NCI-H345 treated with DMSO at 0.1 percent for 48 hours (cell line): ENCODE data around the gene CCDC192.
A peak's percentile ranks its signal among the peaks of the same experiment; 100 is the strongest.

ENCODE experiments used
- DNase-seq: peaks from one replicate; lab custom pipeline; 2025; ENCODE audit not compliant: unreplicated experiment; lab: John Stamatoyannopoulos, UW

The CCDC192 gene

DNA sequence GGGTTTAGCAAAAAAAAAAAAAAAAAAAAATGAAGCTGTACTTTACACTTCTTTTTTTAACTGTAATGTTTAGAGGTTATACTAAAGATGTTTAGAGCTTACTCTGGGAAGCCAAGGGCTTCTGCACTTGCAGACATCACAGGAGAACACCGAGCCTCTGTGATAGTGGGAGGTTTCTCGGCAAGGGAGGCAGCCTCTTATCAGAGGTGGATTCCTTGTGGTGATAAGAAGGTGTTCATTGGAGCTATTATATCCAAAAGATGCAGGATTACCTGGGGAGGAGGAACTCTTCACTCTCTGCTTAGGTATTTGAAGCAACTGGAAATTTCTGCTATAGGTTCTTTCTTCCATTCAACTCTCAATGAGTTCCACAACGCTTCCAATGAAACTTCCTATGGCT lies 209.2 kb downstream of the CCDC192 start:
- no peak for DNase-seq

DNA sequence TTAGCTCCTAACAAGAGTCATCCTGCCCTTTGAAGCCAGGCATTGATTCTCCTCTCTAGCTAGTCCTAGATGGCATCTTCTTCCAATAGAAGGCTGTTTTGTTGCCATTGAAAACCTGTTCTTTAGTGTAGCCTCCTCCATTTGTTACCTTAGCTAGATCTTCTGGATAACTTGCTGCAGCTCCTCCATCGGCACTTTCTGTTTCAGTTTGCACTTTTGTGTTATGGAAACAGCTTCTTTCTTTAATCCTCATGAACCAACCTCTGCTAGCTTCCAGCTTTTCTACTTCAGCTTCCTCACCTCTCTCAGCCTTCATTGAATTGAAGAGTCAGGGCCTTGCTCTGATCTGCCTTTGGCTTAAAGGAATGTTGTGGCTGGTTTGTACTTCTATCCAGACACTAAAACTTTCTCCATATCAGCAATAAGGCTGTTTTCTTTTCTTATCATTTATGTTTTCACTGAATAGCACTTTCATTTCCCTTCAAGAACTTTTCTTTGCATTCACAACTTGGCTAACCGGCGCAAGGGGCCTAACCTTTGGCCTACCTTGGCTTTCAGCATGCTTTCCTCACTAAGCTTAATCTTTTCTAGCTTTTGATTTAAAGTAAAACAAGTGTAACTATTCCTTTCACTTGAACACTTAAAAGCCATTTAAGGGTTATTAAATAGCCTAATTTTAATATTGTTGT lies 213.8 kb downstream of the CCDC192 start:
- no peak for DNase-seq

DNA sequence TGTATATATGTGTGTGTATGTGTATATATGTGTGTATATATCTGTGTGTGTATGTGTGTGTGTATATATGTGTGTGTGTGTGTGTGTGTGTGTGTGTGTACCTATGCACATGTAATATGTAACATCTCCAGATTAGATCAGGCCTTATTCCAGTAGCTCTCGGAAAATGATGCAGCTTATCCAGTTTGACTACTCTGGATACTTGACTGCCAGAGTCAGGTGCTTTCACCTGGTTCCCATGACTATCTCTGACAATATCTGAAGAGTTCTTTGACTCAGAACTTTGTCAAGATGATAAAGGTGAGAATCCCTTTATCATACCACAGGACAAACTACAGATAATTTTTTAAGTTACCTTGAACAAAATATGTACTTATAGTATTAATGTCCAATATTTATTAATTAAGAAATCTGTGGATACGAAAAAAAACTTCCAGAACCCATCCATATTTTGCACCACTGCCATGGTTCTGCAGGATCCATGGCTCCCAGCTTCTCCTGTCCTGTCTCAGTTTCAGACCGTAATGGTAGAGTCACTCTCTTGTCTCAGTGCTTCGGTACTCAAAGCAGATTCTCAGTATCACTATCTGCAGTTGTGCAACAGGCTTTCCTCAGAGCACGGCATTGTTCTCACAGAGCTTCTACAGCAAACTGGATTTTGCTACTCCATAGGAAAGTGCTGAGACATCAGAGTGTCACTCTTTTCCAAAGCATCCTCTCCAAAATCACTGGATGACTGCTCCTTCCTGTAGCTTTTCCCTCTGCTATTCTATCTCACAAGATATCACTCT lies 216.0 kb downstream of the CCDC192 start:
- no peak for DNase-seq

DNA sequence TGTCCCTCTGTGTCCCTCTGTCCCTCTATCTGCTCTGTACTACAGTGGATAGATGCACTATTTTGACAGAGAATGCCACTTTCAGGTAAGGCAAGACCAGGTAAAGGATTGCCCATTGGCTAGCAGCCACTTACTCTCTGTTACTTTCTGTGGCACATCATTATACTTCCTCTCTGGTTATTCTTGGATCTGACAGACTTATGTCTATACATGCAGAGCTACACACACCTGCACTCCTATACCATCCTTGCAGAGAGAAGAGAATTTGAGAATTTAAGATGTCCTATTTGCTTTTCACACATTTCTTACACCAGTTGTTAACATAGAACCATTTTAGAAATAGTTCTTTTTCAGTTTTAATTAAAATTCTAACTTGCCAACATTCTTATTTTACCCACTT lies 216.6 kb downstream of the CCDC192 start:
- no peak for DNase-seq

DNA sequence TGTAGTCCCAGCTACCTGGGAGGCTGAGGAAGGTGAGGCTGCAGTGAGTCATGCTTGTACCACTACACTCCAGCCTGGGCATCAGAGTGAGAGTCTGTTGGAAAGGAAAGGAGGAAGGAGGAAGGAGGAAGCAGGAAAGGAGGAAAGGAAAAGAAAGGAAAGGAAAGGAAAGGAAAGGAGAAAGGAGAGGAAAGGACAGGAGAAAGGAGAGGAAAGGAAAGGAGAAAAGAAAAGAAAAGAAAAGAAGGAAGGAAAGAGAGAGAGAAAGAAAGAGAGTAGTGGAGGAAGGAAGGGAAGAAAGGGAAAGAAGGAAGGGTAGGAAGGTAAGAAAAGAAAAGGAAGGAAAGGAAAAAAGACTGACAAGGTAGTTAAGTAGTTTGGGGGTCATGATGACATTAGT lies 217.7 kb downstream of the CCDC192 start:
- no peak for DNase-seq

DNA sequence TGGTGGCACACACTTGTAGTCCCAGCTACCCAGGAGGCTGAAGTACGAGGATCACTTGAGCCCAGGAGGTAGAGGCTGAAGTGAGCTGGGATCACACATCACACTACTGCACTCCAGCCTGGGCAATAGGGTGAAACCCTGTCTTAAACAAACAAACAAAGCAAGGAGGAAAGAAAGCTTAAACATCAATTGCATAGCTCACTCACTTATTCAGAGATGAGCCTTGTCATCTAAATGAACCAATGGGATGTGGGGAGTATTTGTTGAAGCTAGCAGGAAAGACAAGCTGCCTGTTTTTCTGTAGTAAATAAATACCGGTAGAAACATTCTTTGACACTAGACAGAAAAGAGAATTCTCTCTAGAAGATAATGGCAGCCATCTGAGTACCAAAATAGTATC lies 219.4 kb downstream of the CCDC192 start:
- DNase-seq = no peak

DNA sequence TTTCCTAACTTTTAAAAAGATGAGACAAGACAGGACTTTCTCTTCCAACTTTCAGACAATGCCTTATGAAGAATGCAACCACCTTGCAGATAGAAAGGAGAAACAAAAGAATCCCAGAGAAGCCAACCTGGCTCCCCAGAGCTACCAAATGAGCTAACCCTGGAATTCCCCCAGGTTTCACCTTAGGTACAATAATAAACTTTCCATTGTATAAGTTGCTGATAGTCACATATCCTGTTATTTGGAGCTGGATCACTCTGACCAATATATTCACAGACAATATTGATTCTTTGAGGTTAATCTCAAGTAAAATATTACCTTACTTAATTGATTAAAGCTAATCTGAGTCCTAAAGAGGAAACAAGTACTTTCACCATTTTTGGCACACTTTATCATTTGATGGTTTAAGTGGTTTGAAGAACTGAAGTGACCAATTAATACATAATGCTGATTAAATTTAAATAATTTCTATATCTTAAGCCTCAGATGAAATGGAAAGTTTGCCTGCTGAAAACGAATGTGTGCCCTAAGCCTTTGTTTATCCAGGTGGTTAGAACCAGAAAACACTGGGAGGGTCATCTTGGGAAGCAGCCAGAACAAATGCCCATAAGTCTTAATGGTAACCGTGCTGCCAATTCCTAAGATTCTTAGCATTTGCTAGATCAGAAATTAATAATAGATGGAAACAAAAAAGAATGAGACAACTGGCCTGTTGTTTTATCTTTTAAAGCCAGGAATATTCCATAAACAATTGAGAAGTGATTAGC lies 220.8 kb downstream of the CCDC192 start:
- DNase-seq = no peak

DNA sequence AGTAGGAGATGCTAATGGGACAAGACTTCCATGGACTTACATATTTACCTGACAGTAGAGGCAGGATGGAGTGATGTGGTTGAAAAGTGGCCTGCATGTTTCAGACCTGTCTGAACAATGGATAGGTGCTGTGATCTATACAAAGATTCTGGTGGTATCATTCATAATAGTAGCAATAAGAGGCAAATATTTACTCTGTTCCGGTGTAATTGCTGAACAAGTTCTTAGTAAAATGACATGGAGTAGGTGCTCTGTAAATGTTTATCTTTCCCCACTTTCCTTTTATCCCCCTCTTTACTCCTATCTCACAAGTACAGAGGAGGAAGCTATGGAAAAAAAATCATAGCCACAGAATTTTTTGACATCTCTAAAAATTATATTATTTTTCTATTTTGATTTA lies 221.4 kb downstream of the CCDC192 start:
- peak; percentile 46 for DNase-seq

DNA sequence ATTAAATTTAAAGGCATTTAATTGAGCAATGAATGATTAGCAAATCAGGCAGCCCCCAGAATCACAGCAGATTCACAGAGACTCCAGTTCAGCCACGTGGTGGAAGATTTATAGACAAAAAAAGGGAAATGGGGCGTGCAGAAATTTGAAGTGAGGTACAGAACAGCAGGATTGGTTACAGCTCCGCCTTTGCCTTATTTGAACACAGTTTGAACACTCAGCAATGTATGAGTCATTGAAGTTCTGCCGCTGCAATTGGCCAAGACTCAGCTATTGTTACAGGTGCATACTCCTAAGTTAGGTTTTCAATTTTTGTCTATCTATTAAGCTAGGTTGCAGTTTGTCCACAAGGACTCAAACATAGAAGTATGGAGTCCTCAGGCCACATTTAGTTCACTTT lies 222.7 kb downstream of the CCDC192 start:
- DNase-seq = peak; percentile 25

DNA sequence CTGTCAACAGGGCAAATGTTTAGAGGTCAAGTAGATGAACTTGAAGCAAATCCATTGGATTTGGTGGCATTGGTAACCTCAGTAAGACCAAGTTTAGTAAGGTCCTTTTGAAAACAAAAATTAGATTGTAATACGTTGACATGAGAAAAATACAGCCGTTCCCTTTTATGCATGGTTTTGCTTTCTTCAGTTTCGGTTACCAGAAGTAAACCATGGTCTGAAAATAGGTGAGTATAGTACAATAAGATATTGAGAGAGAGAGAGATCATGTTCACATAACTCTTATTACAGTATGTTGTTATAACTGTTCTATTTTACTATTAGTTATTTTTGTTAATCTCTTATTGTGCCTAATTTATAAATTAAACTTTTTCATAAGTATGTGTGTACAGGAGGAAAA lies 223.8 kb downstream of the CCDC192 start:
- DNase-seq = no peak

DNA sequence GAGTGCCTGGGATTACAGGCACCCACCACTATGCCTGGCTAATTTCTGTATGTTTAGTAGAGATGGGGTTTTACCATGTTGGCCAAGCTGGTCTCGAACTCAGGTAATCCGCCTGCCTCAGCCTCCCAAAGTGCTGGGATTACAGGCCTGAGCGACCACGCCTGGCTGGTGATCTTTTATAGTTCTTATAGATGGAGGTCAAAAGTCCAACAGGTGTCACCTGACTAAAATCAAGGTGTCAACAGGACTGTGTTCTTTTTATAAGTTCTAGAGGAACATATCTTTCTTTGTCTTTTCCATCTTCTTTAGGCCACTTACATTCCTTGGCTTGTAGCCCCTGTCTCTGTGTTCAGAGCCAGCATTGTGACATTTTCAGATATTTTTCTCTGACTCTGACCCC lies 224.9 kb downstream of the CCDC192 start:
- DNase-seq = no peak

DNA sequence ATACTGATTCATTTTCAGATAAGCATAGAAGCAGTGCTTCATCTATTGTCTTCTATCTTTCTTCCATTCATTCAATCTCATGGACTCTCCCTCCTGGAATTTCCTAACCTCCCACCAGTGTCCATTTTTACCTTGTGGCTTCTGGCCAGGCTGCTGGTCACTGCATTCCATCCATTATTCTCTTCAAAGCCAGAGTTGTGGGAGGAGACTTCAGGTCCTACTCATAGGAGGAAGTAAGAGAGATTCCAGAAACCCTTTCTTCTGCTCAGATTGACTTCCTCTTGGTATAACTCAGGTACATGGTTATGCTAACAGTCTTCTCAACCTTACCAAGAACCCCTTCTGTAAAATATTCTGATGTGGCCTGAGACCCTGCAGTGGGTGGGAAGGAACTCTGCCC lies 227.1 kb downstream of the CCDC192 start:
- no peak for DNase-seq

DNA sequence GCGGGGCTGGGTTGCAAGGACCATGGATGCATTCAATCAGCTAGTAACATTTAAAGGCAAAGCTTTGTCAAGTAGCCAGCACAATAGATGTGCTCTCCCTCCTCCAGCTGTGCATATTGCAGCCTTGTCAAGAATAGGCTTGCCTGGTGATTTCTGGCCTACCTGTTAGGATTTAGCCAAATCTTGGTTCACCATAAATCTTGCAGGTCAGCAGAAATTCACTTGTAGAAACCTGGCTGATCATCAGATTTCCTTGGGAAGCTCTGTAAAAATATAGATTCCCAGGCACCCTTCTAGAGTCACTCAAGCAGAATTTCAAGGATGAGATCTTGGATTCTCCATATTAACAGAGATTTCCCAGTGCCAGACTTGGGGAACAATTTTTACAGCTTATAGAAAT lies 228.2 kb downstream of the CCDC192 start:
- DNase-seq = no peak

DNA sequence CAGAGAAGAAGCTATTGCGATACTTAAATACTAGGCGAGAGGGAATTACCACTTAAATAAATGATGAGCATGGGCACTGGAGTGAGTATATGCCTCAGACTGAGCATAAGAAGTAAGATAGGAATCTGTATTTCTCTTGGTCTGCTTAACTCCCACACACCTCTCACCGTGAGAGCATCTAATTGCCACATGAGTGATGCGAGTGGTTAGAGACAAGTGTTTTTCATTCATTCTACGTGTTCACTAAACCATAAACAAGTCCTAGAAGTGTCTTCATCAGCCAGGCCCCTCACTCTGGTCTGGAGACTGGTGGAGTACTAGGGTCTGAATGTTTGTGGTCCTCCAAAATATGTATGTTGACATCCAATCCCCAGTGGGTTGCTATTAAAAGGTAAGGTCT lies 230.2 kb downstream of the CCDC192 start:
- no peak for DNase-seq

DNA sequence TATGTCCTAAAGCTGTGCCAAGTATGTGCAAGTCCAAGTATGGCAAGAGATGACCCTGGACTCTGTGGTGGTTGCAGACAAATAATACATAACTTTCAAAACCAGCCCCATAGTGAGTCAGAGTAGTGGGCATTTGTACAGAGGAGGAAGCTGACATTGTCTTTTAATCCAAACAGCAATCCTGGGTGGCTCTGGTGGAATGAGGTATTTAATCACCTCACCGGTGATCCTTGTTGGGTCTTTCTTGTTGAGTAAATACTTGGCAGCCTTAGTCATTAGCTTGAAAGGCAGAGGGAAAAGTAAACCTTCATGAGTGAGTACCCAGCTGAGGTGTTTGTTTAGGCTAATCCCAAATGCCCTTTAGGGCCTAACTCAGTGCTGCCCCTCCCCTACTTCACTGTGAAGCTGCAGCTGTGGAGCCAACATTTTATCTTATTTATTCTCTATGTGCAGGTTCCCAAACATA lies 231.6 kb downstream of the CCDC192 start:
- DNase-seq = peak; percentile 90

DNA sequence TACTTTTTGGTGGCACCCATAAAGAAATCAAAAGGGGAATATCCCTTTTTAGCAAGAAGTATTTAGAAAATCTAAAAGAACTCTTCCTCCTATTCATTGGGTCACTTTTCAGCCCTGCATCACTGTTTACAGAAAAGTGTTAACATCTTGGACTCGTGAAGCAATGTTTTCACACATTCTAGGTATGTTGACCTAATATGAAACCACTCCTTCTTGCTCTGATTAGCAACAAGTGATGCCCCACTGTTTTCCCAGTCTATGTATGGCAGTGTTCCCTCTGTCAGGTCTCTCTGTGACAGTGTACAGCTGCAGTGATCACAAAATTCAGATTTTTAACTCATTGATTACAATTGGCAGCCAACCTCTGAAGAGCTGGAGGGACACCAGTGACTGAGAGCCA lies 232.2 kb downstream of the CCDC192 start:
- DNase-seq = no peak

DNA sequence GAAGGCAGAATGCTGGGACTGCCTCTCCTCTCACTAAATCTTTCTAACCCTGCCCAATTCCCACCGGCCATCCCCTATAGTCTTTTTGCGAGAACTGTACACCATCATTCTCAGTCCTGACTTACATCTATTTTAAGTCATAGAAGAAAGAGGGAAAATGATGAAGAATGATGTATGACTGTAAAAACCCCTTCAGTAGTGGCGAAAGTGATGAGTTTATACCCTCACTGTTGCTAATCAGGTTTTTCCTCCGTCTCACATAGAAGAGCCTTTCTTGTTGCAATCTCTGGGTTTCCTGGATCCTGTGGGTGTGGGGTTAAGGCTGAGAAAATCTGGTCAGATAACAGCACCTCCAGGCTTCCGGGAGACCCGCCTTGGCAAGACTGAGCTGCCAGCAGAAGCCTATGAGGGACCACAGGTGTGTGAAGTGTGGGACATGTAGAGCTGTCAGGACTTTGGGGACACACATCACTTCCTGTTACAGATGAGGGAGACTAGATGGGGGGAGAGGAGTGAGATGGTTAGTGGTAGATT lies 233.3 kb downstream of the CCDC192 start:
- no peak for DNase-seq

DNA sequence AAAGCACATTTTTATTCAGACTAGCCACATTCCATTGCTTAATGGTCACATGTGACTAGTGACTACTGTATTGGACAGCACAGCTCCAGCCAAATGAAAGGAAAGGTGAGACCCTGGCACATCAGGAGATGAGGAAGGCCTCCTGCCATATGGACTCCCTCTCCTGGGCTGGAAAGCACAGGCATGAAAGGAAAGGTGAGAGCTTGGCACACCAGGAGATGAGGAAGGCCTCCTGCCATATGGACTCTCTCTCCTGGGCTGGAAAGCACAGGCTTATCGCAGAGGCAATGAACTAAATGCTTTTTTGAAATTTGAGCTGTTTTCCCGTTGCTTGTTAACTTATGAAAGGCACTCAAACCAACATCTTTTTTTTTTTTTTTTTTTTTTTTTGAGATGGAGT lies 235.6 kb downstream of the CCDC192 start:
- DNase-seq = no peak

DNA sequence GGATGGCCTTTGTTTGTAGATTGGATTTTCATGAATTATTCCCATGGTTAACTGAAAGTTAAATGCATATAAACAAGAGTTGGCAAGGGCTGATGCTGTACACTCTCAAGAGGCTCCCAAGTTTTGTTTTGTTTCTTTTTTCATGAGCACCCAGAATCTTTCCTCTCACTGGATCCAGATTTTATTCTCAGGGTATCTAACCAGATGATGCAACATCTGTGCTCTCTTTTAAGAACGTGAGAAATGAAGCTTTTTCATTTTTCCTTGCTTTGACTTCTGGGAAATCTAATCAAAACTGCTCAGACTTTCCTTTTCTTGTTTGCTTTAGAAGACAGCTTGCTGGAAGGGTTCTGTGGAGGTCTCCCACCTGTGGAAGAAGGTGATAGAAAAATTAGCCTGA lies 237.7 kb downstream of the CCDC192 start:
- no peak for DNase-seq

DNA sequence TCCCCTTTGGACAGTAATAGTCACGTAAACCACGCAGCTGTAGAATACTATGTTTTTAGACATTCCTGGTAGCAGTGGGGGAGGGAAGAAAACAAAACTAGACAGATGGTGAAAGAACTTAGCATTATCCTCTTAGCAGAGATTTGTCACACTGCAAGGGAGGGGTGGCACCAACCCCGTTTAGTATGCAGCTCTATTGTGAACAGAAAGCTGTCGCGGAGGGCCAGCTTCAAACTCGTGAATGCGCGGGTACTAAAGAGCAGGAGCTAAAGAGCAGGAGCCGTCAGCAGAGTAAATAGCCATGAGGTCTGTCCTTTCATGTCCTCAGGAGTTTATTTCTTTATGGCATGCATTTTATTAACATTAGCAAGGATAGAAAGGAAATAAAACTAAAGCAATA lies 238.5 kb downstream of the CCDC192 start:
- no peak for DNase-seq

DNA sequence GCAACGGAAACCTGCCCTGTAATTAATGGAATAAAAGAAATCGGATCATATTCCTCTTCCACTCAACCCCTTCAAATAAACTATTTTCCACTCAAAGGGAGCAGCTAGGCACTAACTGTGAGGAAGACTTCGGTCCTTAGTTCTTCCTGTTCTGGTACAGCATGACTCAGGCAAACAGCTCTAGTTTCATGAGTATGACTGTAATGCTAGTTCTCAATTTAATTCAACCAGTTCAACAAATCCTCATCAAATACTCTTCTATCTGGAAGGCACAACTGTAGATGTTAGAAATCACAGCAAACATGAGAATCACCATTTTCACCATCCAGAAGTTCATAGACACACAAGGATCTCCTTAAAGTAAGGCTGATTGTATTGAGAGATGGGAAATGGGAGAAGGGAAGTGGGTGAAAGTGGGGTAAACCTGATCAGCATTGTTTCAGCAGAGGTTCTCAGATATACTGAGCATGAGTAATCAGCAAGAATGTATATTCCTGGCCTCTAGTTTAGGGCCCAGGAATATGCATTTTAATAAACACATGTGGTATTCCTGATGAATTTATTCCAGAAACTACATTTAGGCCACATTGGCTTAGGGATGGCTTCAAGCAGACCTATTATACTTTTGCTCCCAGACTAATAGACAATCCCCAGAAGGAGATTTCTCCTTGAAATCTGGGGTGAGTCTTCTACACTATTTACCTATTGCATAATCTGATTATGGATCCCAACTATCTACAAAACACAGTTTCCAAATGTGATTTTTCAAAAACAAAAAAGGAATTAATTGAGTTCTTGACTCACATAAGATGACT lies 239.3 kb downstream of the CCDC192 start:
- no peak for DNase-seq
